ENCODE data around the gene PDZRN3. TPM values are rescaled to one million over a fixed set of nuclear protein-coding genes. Genes with fewer than 3 reads are reported as not detected.

Gene PDZRN3
- total RNA-seq, 1 donor from 2014 or later = 0.30 TPM

DNA sequence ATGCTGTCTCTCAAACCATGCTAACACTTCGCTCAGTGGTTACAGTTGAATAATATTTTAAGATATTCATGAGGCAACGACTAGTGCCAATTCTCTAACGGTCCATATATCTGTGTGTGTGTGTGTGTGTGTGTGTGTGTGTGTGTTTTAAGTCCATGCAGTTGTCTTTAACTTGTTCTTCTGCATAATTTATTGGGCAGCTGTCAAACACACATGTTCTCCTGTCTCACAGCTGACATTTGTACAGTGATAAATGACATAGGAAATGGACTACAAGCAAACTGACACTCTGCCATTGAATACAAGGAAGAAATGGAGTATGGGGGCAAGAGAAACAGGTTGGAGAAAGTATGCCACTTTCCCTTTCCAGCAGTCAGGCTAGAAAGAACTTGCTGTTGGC is 172.0 kb downstream of the PDZRN3 start:
- DNase-seq (ENCODE audit: low read depth) = no peak

DNA sequence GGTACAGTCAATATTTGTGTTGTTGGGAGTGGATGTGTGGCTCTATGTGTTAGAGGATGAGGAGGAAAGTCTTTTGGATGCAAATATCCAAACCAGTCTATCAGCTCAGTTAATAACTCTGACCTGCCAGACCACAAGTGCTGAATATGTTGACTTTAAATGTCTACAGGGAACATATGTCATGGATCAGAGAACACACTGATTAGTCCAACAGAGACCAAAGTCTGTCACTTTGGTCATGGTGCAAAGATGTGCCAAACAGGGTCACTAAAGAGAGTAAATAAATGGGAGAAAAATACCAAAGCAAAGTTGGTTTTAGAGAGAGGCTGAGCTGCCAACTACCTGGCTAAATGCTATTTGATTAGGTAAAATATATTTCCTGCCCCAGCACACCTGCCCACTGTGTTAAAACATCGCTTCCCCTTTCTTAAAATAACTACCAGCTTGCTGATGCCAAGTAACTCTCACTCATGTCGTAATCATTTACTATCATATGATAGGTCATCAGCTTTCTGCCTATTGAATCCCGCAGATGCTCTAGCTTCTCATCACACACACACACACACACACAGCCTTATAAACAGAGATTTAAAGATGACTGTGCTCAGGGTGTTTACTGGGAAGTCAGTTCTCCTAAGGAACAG is 173.3 kb downstream of the PDZRN3 start:
- no peak for DNase-seq (ENCODE audit: low read depth)

DNA sequence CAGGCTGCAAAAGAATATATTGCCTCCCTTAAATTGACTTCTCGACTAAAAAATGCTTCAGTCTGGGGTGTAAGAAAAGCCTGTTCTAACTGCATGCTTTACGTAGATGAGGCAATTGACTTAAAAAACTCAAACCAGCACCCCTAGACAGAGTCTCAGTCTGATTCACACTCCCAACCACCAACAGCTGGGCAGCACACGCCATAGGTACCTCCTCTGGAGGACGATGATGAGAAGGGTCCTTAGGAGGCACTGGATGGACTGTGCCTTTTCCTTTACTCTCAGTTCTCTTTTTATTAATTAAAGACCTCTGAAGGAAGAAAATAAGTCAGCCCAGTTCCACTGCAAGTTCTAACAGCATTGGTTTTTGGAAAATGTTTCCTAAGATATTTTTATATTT is 175.0 kb downstream of the PDZRN3 start:
- DNase-seq (ENCODE audit: low read depth) = no peak

DNA sequence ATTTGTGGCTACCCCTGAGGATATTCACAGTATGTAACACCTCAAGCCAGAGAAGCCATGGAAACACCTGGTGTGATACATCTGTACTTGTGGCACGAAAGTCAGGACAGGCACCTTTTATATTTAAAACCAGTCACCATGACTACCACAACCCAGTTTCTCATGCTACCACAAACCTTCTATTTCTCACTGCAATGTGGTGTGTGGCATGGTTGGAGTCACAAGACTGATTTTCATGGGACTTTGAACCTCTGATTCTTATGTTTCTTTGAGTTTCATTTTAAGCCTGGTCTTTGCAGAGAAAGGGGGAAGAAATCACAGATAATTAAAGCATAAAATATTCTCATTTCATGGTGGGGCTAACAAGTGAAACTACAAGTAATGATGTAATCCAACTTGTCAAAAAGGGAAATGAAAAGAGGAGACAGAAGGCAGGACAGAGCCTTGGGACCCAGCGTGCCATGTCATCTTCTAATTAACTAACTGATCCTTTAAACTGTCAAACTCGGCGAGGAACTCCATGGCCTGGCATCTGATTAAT is 175.9 kb downstream of the PDZRN3 start:
- peak; percentile 47 for DNase-seq (ENCODE audit: low read depth)

DNA sequence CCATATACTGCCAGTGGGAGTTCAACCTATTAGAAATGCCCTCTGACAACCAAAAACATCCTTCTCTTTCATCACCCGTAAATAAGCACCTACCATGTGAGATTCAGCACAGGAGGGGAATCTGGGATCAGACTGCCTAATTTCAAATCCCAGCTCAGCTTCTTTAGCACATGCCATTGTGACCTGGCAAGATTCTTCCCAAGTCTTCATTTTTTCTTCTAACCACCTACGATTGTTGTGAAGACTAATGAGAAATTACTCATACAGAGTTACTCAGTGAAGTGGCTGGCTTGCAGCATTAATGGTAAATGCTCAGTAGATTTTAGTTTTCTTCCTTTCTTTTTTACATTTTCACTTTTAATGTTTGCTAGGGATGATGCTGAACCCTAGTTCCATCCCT is 176.7 kb downstream of the PDZRN3 start:
- DNase-seq (ENCODE audit: low read depth) = peak; percentile 19

DNA sequence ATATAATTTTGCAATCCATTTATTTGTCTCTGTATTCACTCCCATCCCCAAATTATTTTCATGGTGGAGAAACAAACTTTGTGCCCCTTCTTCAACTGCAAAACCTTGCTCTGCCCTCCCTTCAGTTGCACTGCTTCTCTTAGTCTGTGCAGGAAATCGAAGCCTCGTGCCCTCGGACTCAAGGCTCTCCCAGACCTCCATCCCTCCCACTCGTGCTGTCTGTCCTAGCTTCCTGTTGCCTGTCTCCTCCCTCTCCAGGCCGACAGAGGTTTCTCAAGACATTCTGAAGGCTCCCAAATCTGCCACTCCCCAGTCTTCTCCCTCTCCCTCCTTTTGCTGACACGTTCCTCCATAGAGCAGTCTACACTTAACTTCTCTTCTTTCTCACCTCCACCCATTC is 177.6 kb downstream of the PDZRN3 start:
- no peak for DNase-seq (ENCODE audit: low read depth)

DNA sequence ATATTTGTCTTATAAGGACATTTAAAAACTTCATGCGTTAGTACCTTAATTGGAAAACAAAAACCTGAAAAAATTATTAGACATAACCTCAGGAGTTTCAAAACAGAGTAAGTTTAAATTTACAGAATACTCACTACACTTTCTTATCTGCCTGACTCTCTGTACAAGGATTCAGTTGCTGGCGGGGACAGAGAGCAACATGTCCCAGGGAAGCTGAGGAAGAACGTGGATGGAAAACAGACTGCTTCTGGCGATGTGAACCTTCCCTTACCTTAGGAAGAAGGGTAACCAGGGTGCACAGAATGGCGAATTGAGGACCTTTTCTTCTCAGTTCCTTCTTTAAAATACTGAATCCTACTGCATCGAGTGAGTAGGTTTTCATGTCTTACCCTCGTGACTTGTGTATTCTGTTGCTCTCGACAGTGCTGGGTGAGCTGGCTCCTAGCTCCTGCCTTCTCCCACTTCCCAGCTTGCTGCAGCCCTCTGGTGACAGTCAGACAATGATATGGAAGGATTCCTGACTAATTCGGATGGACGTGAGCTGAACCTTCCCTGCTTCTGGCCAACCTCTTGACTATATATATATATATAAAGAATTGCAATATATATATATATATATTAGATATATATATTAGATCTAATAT is 178.2 kb downstream of the PDZRN3 start:
- no peak for DNase-seq (ENCODE audit: low read depth)

DNA sequence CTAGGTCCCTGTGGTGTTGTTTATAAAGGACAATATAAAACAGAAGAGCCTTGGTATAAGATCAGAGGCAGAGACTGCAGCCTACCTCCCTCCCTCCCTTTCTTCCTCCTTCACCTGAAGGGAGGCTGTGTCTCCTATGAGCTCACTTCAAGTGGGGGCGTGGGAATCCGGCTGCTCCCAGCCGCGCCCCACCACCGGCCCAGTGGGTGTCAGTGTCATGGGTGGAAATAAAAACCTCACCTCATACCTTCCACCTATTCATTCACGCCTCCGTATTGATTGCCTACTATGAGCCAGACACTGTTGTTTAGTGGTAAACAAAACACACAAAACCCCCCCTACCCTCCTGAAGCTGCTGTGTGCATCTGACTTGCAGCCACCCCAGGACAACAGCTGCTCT is 181.9 kb downstream of the PDZRN3 start:
- no peak for DNase-seq (ENCODE audit: low read depth)

DNA sequence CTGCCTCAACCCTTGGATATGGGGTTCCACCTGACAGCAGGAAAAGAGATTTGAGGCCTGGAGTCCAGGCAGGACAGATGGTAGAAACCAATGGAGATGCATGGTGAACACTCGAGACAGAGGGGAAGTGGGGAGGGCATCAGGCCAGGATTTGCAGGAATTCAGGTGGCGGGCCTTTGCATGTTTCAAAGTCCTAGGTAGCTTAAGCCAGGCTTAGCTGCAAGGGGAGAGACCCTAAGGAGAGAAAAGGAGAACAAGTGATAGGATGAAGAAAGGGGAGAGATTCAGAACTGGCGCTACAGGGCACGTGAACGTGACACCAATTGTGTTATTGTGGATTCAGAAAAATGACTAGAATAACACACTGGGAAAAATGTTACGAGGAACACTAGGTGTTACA is 182.6 kb downstream of the PDZRN3 start:
- DNase-seq (ENCODE audit: low read depth) = no peak

DNA sequence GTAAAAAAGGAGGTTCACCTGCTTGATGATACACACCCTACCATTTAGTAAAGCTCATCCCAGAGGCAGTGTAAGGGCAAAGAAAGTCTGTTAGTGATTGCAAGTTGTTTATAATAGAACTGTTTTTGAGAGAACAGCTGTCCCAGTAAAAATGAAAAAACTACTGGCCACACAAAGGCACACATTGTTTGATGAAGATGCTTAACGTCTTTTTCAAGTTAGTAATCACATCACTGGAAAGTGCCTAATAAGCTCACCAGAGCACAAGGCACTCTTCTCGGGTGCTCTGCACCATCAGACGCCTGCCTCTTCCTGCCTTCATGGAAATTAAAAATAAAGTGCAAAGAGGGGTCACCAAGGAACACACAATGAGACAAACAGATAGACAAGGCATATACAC is 186.9 kb downstream of the PDZRN3 start:
- no peak for DNase-seq (ENCODE audit: low read depth)

DNA sequence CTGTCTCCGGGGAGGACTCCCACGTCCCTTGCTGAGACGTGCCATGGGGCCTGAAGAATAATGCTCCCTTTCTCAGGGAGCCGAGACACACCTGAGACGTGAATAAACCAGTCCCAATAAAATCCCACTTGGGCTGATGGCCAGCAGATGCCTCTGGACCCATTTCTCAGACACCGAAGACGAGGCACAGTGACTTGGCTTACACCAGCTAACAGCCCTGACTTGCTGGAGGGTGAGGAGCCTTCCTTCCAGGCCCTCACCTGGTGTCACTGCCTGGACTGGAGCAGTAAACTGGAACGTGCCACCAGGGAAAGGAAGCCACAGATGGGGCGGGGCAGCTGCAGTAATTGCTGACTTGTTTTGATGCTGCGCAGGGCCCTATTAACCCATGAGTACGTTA is 189.7 kb downstream of the PDZRN3 start:
- DNase-seq (ENCODE audit: low read depth) = no peak

DNA sequence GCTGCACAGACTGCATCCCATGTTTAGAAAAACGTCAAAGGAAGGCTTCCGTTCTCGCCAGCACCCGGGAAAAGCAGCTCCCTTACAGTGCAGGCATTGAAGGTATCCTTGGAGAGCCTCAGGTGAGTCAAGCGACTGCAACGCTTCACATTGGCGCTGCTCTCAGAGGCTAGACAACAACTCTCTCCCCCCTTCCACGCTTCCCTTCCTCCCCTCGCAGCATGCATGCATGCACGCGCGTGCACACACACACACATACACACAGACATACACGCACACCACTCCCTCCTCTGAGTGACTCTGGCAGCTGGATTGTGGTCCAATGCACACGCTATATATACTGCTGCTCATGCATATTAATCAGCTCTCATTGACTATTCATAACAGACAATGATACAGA is 191.1 kb downstream of the PDZRN3 start:
- no peak for DNase-seq (ENCODE audit: low read depth)

DNA sequence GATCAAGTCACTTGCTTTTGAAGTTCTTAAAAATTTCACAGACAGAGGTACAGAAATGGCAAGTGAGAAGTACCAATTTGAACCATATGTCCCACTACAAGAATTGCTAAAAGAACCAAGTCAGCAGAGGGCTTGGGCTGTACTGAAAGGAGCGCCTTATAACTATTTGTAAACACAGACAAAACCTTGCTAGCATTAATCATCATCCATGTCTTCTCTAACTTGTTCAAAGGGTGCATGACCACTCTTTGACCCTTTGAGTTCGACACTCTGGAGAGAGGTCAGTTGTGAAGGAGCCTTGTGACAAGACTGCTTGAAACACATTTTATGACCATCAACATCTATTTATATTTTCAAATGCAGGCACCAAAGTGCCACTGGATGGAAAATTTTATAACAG is 191.7 kb downstream of the PDZRN3 start:
- no peak for DNase-seq (ENCODE audit: low read depth)

DNA sequence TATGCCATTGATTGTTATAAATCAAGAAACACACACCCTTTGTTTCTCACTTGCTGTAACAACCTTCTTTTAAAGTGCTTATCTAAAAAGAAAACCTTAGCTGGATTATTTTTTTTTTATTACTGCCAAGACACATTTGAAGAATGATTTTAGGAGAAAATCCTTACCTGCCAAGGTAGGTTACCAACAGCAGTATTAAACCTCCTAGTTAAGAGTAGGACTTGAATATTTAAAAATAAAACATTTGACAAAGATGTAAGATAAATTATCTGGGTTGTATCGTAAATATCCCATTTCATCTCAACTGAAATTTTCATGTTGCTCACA is 192.1 kb downstream of the PDZRN3 start:
- DNase-seq (ENCODE audit: low read depth) = no peak

DNA sequence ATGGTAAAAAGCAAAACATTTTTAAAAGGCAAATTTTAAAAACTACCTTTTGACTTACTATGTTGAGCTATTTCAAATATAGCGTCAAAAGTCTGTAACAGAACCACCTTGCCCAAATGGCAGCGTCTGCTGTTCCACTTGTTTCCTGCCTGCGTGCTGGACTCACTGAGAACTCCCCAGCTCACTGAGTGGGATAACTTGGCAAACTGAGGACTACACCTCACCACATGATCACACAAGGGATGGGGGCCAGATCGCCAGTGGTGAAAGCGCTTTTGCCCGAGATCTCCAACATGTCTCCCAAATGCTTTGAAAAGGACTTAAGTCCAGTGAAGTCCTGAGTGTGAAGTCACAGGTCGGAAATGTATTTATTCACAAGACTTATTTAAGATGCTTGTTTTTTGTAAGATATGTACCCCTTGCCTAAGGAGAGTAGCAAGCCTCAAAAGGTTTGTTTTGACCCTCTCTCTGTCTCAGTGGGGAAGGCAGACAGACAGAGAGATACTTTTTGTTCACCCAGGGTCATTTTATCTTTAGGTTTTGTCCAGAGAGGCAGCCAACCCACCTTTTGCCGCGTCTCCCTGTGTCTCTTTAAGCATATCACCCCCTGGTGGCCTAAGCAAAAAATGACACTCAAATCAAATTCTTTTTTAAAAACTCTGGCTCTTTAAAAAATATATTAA is 192.6 kb downstream of the PDZRN3 start:
- DNase-seq (ENCODE audit: low read depth) = peak; percentile 33

DNA sequence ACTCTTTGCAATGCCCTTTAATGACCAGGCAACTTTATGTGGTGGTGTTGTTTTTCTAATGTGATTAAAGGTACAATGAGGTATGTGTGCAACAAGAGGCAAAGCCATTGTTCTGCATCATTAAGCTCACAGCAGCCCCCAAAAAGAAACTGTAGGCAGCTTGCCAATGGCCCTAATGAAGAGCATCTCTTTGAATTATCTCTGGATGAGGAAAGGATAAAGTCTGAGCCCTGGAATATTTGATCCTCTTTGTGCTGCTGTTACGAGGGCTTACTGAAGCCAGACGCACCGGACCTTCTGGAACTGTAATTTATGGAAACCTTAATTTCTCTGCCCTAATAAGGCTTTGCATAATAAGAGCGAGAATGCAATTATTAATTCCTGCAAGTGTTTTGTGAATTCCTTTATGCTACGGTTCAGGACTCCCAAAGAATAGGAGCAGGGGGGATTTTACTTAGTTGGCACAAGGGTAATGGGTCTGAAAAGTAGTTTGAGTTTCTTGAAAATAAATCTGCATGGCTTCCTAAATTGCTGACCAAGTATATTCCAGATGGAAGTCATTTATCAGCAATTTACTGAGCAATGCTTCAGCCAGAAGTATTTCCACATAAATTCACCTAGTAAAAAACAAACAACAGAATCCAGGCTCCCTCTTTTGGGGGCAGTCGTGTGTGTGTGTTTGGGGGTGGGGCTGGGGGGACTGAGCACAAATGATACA is 193.4 kb downstream of the PDZRN3 start:
- no peak for DNase-seq (ENCODE audit: low read depth)

DNA sequence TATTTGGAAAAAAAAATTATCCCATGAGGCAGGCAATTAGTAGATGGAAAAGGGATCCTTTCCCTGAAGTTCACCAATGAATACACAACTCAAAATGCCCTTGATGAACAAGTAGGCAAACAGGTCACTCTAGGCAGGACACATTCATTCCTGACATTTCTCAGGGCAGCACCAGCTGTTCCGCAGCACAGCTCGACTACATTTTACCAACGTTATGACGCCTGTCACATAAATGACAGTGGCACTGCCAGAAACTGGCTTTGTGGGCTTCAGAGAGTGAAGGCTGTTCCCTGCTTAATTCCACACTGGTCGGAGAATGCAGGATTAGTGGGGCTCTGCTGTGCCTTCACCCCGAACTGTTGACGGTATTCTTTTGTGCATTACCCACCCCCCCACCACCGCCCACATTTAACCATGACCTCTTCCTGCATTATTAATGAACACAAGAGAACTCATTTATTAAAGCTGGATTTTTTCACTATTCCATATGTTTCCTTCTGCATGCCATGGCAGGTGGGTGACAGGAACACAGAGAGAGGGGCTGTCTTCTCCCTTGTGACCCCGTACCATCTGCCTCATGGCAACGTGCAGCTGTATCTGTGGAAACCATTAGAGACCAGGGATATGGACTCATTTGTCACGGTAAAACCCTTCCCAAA is 197.6 kb downstream of the PDZRN3 start:
- DNase-seq (ENCODE audit: low read depth) = no peak

DNA sequence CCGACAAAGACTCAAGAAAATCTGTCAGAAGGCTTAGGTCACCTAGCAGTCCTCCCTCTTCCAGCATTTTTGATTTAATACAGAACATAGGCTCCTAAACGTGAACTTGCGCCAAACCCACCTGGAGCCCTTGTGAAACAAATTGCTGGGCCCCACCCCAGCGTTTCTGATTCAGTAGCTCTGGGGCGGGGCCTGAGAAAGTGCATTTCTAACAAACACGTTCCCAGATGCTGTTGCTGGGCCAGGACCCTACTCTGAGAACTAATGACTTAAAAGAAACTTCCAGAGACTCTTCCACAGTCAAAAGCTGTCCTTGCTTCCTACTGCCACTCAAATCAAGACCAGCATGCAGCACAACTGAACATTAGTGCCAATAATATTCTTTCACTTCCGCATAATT is 198.1 kb downstream of the PDZRN3 start:
- DNase-seq (ENCODE audit: low read depth) = no peak

DNA sequence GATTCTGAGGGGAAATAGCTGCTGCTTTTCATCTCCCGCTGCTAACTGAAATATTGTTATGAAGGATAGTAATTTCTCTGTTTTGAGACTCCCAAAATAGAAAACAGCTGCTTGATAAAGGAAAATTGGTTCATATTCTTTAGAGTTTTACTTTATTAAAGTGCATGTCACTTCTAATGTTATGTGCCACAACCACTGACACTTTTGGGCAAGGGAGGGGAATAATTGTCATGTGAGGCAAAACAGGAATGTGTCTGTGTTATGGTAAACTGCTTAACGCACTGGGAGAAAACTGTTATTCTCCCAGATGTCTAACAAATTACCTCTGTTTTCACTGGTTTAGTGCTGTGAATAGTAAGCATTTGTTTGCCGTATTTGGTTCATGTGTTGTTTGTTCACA is 201.6 kb downstream of the PDZRN3 start:
- DNase-seq (ENCODE audit: low read depth) = no peak

DNA sequence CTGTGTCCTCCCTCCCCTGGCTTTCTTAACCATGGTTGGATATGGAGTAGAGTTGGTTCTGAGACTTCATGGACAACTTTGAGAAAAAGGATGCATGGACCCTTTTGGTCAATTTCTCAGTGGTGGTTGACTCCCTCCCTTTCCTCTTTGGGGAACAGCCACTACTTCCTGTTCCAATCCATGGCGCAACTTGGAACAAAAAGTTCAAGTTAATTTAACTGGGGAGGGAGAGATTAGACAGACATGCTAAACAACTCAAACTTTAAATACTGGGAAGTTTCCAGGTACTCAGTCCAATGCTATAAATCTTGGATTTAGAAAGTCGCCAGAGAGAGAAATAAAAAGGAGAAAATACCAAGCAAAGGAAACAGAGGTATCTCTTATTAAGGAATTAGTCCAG is 202.2 kb downstream of the PDZRN3 start:
- DNase-seq (ENCODE audit: low read depth) = no peak

DNA sequence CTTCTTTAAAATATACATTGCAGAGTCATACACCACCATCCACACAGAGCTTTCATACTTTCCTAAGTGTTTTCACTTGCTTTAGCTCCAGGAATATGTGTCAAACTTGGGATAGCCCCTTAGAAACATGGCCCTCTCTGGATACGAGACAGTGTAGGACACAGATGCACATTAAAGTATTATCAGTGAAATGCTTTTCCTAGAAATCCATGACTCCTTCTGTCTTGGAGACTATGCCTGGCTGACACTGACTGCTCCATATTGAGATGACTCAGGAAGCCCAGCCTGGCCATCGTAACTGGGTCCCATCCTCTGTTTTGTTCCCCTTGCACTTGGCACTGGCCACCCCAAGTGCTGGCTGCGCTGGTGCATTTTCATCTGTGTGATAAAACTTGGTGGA is 204.8 kb downstream of the PDZRN3 start:
- no peak for DNase-seq (ENCODE audit: low read depth)

DNA sequence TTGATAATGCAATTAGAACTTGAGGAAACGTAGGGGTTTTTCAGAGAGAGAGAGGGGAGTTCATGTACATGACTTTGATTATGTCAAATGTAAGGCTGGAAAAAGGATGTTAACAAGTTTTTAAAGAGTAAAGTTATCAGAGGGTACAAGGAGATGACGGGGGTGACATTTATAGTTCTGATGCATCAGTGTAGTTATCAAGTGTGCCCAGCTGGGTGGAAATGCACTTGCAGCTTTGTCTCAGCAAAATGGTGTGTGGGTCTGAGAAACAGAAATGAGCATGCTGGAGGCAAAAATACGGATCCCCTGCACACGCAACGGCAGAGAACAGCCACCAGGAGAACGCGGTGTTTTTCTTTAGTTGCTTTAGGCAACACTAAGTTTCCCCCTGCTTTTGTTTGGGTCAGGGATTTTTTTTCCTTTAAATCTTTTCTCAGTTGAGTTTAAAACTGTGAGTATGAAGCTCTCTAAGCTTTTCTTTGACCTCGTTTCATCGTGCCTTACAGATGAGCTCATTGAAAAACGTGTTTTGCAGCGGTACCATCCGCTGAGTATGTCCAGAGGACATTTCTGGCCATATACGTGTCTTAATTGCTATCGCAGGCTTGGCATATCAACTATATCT is 205.4 kb downstream of the PDZRN3 start:
- no peak for DNase-seq (ENCODE audit: low read depth)
